ENCODE measurements around the gene TRAPPC3L. TPM values are rescaled to one million over a fixed set of nuclear protein-coding genes. Genes with fewer than 3 reads are reported as not detected.

The TRAPPC3L gene
- polyA plus RNA-seq, 1 experiment = 0.04 TPM

GRCh38 chr6:116512734-116513133 lies 32.8 kb downstream of the TRAPPC3L start:
- no peak for DNase-seq (ENCODE audit: low read depth)
- peak overlapping the region; percentile 46 for H3K4me3 ChIP-seq (ENCODE audit: low read depth, low read length)
- peaks cover 7% of the 10 kb centered on the region for H3K36me3 ChIP-seq (ENCODE audit: control insufficient read depth, insufficient read depth, low read length)
- ChIA-PET POLR2A (no interaction called here), CTCF (interaction anchor here (1.1 to 4.8 kb wide), 8 partner anchors 8 to 245 kb away, joined by 3 to 26 read pairs (median 15); no protein-coding TSS in a partner anchor)
- TF ChIP-seq CTCF (IDR thresholded peaks at IDR 0.05; ENCODE audit: insufficient read depth, low read depth, low read length) = no peak
- H3K27me3 ChIP-seq (ENCODE audit: control insufficient read depth, insufficient read depth, low read length) = no peaks in the 10 kb centered on the region

GRCh38 chr6:116512111-116512559 lies 33.3 kb downstream of the TRAPPC3L start:
- H3K4me3 ChIP-seq (ENCODE audit: low read depth, low read length) = peak overlapping the region; percentile 46
- DNase-seq (ENCODE audit: low read depth) = no peak
- H3K36me3 ChIP-seq (ENCODE audit: control insufficient read depth, insufficient read depth, low read length) = peaks cover 7% of the 10 kb centered on the region
- H3K27me3 ChIP-seq (ENCODE audit: control insufficient read depth, insufficient read depth, low read length) = no peaks in the 10 kb centered on the region
- POLR2A ChIA-PET = interaction anchor here (0.6 kb wide), 1 partner anchor 140 kb away, joined by 3 read pairs; no protein-coding TSS in a partner anchor
- TF ChIP-seq CTCF (IDR thresholded peaks at IDR 0.05; ENCODE audit: insufficient read depth, low read depth, low read length) = no peak
- CTCF ChIA-PET = interaction anchor here (0.6 to 4.8 kb wide), 15 partner anchors 9 to 244 kb away, joined by 3 to 26 read pairs (median 5); no protein-coding TSS in a partner anchor

- ChIA-PET CTCF (interaction anchor here (0.6 to 4.8 kb wide), 16 partner anchors 9 to 244 kb away, joined by 3 to 26 read pairs (median 4); no protein-coding TSS in a partner anchor), POLR2A (interaction anchor here (0.6 kb wide), 1 partner anchor 140 kb away, joined by 3 read pairs; no protein-coding TSS in a partner anchor)
- Histone ChIP-seq H3K36me3 (ENCODE audit: control insufficient read depth, insufficient read depth, low read length) (peaks cover 5% of the 10 kb centered on the region), H3K27me3 (ENCODE audit: control insufficient read depth, insufficient read depth, low read length) (no peaks in the 10 kb centered on the region), H3K4me3 (ENCODE audit: low read depth, low read length) (peak within 1 kb of the TSS; percentile 46)
- TF ChIP-seq CTCF (IDR thresholded peaks at IDR 0.05; ENCODE audit: insufficient read depth, low read depth, low read length) = peak; percentile 68
- DNase-seq (ENCODE audit: low read depth) = peak; percentile 58
These were observed 33.9 kb downstream of the TRAPPC3L start, which contains the start of gene CALHM5 for GRCh38 chr6:116511424-116512110. TSS of gene CALHM5 (plus strand) at chr6:116511639. CDS start at chr6:116511697, 58 bp downstream.

GRCh38 chr6:116508527-116508926 lies 37.0 kb downstream of the TRAPPC3L start:
- DNase-seq (ENCODE audit: low read depth) = no peak
- ChIA-PET CTCF (no interaction called here), POLR2A (interaction anchor here (0.6 kb wide), 1 partner anchor 9 kb away, joined by 3 read pairs; no protein-coding TSS in a partner anchor)
- Histone ChIP-seq H3K36me3 (ENCODE audit: control insufficient read depth, insufficient read depth, low read length) (no peaks in the 10 kb centered on the region), H3K4me3 (ENCODE audit: low read depth, low read length) (no peak overlapping the region), H3K27me3 (ENCODE audit: control insufficient read depth, insufficient read depth, low read length) (no peaks in the 10 kb centered on the region)
- TF ChIP-seq CTCF (IDR thresholded peaks at IDR 0.05; ENCODE audit: insufficient read depth, low read depth, low read length) = no peak

GRCh38 chr6:116507324-116507723 lies 38.2 kb downstream of the TRAPPC3L start:
- ChIA-PET POLR2A (no interaction called here), CTCF (no interaction called here)
- no peak overlapping the region for H3K4me3 ChIP-seq (ENCODE audit: low read depth, low read length)
- H3K27me3 ChIP-seq (ENCODE audit: control insufficient read depth, insufficient read depth, low read length) = no peaks in the 10 kb centered on the region
- H3K36me3 ChIP-seq (ENCODE audit: control insufficient read depth, insufficient read depth, low read length) = no peaks in the 10 kb centered on the region
- DNase-seq (ENCODE audit: low read depth) = no peak
- TF ChIP-seq CTCF (IDR thresholded peaks at IDR 0.05; ENCODE audit: insufficient read depth, low read depth, low read length) = no peak

Data from BJ (cell line).